GM19023 (cell line): ENCODE measurements around the gene CTIF.

Experiments used
- ATAC-seq: cut with Tn5 transposase; IDR thresholded peaks from one replicate; pipeline ENCODE4 v1.9.1; 2021; ENCODE audit warnings: mild to moderate bottlenecking, moderate library complexity; ENCODE audit not compliant: unreplicated experiment

Gene CTIF

GRCh38 chr18:48599391-48599790, 60.6 kb downstream of the CTIF start:
- no peak for ATAC-seq

- ATAC-seq = no peak
Measured at GRCh38 chr18:48600046-48600445, 61.2 kb downstream of the CTIF start.

GRCh38 chr18:48600456-48601090, 61.7 kb downstream of the CTIF start:
- ATAC-seq = no peak

- ATAC-seq = no peak
Measured at GRCh38 chr18:48601343-48601742, 62.5 kb downstream of the CTIF start.

GRCh38 chr18:48602759-48603390, 64.0 kb downstream of the CTIF start:
- ATAC-seq = no peak

- peak; percentile 67 for ATAC-seq
Measured at GRCh38 chr18:48605408-48605845, 66.6 kb downstream of the CTIF start.

GRCh38 chr18:48607056-48607984, 68.5 kb downstream of the CTIF start:
- no peak for ATAC-seq

- ATAC-seq = no peak
Measured at GRCh38 chr18:48608581-48608980, 69.8 kb downstream of the CTIF start.

- no peak for ATAC-seq
Measured at GRCh38 chr18:48609114-48609513, 70.3 kb downstream of the CTIF start.

GRCh38 chr18:48609820-48610815, 71.3 kb downstream of the CTIF start:
- no peak for ATAC-seq

- no peak for ATAC-seq
Measured at GRCh38 chr18:48611203-48611602, 72.4 kb downstream of the CTIF start.

GRCh38 chr18:48611785-48612480, 73.1 kb downstream of the CTIF start:
- ATAC-seq = no peak

GRCh38 chr18:48612511-48612910, 73.7 kb downstream of the CTIF start:
- ATAC-seq = no peak

- no peak for ATAC-seq
Measured at GRCh38 chr18:48612917-48613316, 74.1 kb downstream of the CTIF start.

- no peak for ATAC-seq
Measured at GRCh38 chr18:48613589-48614404, 75.0 kb downstream of the CTIF start.

- ATAC-seq = no peak
Measured at GRCh38 chr18:48615566-48616401, 77.0 kb downstream of the CTIF start.

- ATAC-seq = no peak
Measured at GRCh38 chr18:48616484-48617255, 77.8 kb downstream of the CTIF start.
